Right lobe of liver (tissue), 6 donors: Measurements from ENCODE around the gene DNAH17. TPM values are rescaled to one million over a fixed set of nuclear protein-coding genes. Genes with fewer than 3 reads are reported as not detected.

Experiments used
- ATAC-seq, 4 donors: fragments of 200-7000 bp; cut with Tn5 transposase; one replicate each; pipeline ENCODE4 v1.9.1; 2020; ENCODE audit warnings: mild to moderate bottlenecking in 4 of 4, moderate library complexity in 4 of 4
- DNase-seq, 3 donors: peaks; one replicate each; pipeline ENCODE4 v3.0.0-alpha.2; 2020
- H3K27ac ChIP-seq, 3 donors: fragments of 200-600 bp; one replicate each; pipeline ENCODE4 v1.8.0; 2022
- H3K27me3 ChIP-seq, 2 donors: fragments of 200-600 bp; one replicate each; pipeline ENCODE4 v1.8.0; 2022
- H3K36me3 ChIP-seq, 4 donors: fragments of 200-600 bp; sonication (generic) in 1 of 4; one replicate each; pipeline versions ENCODE4 v1.5.1 to v1.8.0; 2017 to 2022; ENCODE audit warnings: control low read depth in 1 of 4
- H3K4me1 ChIP-seq, 4 donors: fragments of 200-600 bp; sonication (generic) in 1 of 4; one replicate each; pipeline versions ENCODE4 v1.5.1 to v1.8.0; 2017 to 2022; ENCODE audit warnings: control low read depth in 1 of 4
- H3K4me3 ChIP-seq, 3 donors: fragments of 200-600 bp; one replicate each; pipeline ENCODE4 v1.8.0; 2022
- H3K9me3 ChIP-seq, 4 donors: fragments of 200-600 bp; sonication (generic) in 1 of 4; one replicate each; pipeline versions ENCODE4 v1.5.1 to v1.8.0; 2017 to 2022; ENCODE audit warnings: control low read depth in 1 of 4
- CTCF ChIP-seq, 4 donors: fragments of 200-600 bp in 3 of 4; fragments of 450-650 bp in 1 of 4; IDR thresholded peaks; one replicate each; pipeline versions ENCODE4 v1.5.1 to v1.8.0; 2016 to 2022; ENCODE audit warnings: antibody characterized with exemption in 4 of 4, mild to moderate bottlenecking in 2 of 4
- POLR2A ChIP-seq: fragments of 450-650 bp; IDR thresholded peaks from one replicate; pipeline ENCODE4 v1.6.1; 2017; ENCODE audit warnings: antibody characterized with exemption, mild to moderate bottlenecking
- whole genome bisulfite sequencing: methylation state at CpG from one replicate; pipeline ENCODE4 v1.1.6; 2018; ENCODE audit warnings: low coverage, low lambda C conversion rate; ENCODE audit not compliant: insufficient coverage; ENCODE audit errors: missing lambda C conversion rate; 5-methylcytosine and 5-hydroxymethylcytosine counted together
- intact Hi-C, 2 donors: fragments of 100-400 bp; cut with DNase I; formaldehyde crosslinking; loops; one replicate each; pipeline versions ENCODE4 v1.11.2 to v1.14.1; 2022
- total RNA-seq, 6 experiments: library from RNA; depleted of rRNA in 2 of 6; stranded (reverse); fragments of >200 nt in 2 of 6; fragmentation: NEBNext Ultra II Directional in 3 of 6; extraction: Animal tissue kit (Norgen Biotek cat#: 25700) in 3 of 6; gene quantifications; one replicate each; pipeline versions ENCODE4 v1.1.0 to v1.2.4, GENCODE V29; 2016 to 2023
- donor health status: DM: no; HTN: yes; CAD: no.
- donor health status: DM: no; HTN: no; CAD: no.
- donor health status: DM: no; HTN: no; CAD: no.
- donor health status: DM: no; HTN: yes; CAD: no.
- donor health status: DM: no; HTN: yes; CAD: no.

DNAH17 gene
- total RNA-seq, 6 experiments from 2014 or later, result 0.04 TPM; not detected in 5

GRCh38 chr17:78493853-78494695 is 83.1 kb downstream of the DNAH17 start:
- intact Hi-C loops, result loop anchor here in 1 of 2 donors (10.0 kb wide), 2 partner anchors 211 to 311 kb away; no protein-coding TSS in a partner anchor
- H3K4me1 ChIP-seq, result no peaks in the 10 kb centered on the region
- no peak for ATAC-seq
- H3K4me3 ChIP-seq, result no peak overlapping the region
- 20% methylated on average over 1 of the region's 42 CpGs for WGBS
- no peak overlapping the region for H3K27ac ChIP-seq
- TF ChIP-seq CTCF (IDR thresholded peaks at IDR 0.05) (no peak), POLR2A (no peak)
- no peaks in the 10 kb centered on the region for H3K9me3 ChIP-seq
- no peaks in the 10 kb centered on the region for H3K36me3 ChIP-seq
- no peak for DNase-seq
- H3K27me3 ChIP-seq, result no peaks in the 10 kb centered on the region

GRCh38 chr17:78493450-78493849 is 83.7 kb downstream of the DNAH17 start:
- peak in 1 of 4 donors; percentile 5 for ATAC-seq
- 55% methylated on average over 6 of the region's 9 CpGs for WGBS
- DNase-seq, result no peak

GRCh38 chr17:78492116-78492799 is 84.9 kb downstream of the DNAH17 start:
- no peak overlapping the region for H3K4me3 ChIP-seq
- TF ChIP-seq CTCF (IDR thresholded peaks at IDR 0.05), result no peak
- no peak for TF ChIP-seq POLR2A
- no peak for DNase-seq
- intact Hi-C loops, result loop anchor here in 1 of 2 donors (10.0 kb wide), 2 partner anchors 213 to 313 kb away; no protein-coding TSS in a partner anchor
- no peak overlapping the region for H3K27ac ChIP-seq
- no peaks in the 10 kb centered on the region for H3K36me3 ChIP-seq
- WGBS, result 71% methylated on average over 7 of the region's 26 CpGs
- ATAC-seq, result no peak
- no peaks in the 10 kb centered on the region for H3K4me1 ChIP-seq
- no peaks in the 10 kb centered on the region for H3K27me3 ChIP-seq
- no peaks in the 10 kb centered on the region for H3K9me3 ChIP-seq

More at GRCh38 chr17:78493450-78493849, 83.7 kb downstream of the DNAH17 start:
- H3K36me3 ChIP-seq, result no peaks in the 10 kb centered on the region
- no peak overlapping the region for H3K27ac ChIP-seq
- TF ChIP-seq POLR2A (no peak), CTCF (IDR thresholded peaks at IDR 0.05) (no peak)
- H3K9me3 ChIP-seq, result no peaks in the 10 kb centered on the region
- intact Hi-C loops, result loop anchor here in 1 of 2 donors (10.0 kb wide), 2 partner anchors 211 to 311 kb away; no protein-coding TSS in a partner anchor
- H3K27me3 ChIP-seq, result no peaks in the 10 kb centered on the region
- H3K4me3 ChIP-seq, result no peak overlapping the region
- no peaks in the 10 kb centered on the region for H3K4me1 ChIP-seq

DNA sequence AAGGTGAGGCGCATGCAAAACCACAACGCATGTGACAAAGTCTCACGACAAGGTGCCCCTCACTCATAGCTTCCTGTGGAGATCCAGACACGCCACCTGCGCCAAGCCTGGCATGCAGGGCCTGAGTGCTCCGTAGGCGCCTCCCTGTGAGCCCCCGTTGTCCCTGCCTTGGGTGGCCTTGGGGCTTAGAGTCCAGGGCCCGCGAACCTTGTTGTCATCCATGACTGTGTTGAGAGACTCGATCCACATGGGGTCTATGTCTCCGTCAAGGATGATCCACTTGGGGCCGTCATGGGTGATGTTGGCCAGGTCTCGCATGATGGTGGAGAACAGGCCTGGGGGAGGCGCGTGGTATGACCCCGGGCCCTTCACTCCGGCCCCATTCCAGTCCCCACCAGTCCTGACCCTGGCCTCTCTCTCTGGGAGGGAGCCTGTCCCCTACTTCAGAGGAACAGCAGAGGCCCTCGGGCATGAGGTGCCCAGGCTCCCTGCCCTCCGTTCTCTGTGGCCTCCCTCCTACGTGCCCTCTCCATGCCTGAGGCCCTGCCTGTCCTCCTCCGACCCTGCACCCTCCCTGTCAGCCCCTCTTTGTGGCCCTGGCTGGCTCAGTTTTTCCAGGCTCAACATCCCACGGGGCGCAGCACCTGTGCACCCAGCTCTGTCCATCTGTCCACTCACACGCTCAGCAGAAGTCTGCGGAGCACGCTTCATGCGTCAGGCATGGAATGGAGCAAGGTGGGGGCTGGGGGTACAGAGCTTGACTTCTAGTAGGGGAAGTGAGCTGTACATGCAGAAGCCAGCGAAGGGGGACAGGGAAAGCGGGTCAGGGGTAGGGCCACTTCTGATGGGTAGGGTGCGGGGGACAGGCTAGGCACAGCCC is 85.7 kb downstream of the DNAH17 start:
- intact Hi-C loops, result loop anchor here in 1 of 2 donors (10.0 kb wide), 2 partner anchors 213 to 313 kb away; no protein-coding TSS in a partner anchor
- no peak for TF ChIP-seq CTCF (IDR thresholded peaks at IDR 0.05)
- TF ChIP-seq POLR2A, result no peak
- ATAC-seq, result no peak
- whole genome bisulfite sequencing, result 77% methylated on average over 4 of the region's 31 CpGs
- no peaks in the 10 kb centered on the region for H3K4me1 ChIP-seq
- H3K9me3 ChIP-seq, result no peaks in the 10 kb centered on the region
- H3K27me3 ChIP-seq, result no peaks in the 10 kb centered on the region
- no peak for DNase-seq
- no peak overlapping the region for H3K4me3 ChIP-seq
- no peaks in the 10 kb centered on the region for H3K36me3 ChIP-seq
- H3K27ac ChIP-seq, result no peak overlapping the region
